GM12878 (cell line): ENCODE data around the gene NHEJ1. TPM values are rescaled to one million over a fixed set of nuclear protein-coding genes. Genes with fewer than 3 reads are reported as not detected.

ENCODE experiments used
- ATAC-seq: fragments of 200-7000 bp; cut with Tn5 transposase; 3 replicates; pipeline ENCODE4 v1.9.1; 2020; ENCODE audit warnings: mild to moderate bottlenecking, moderate library complexity
- BruUV-seq: library from RNA; stranded (reverse); fragments of 400-500 nt; replicated peaks from 2 replicates; lab custom pipeline; 2021; lab: Mats Ljungman, UMichigan
- CTCF ChIA-PET: fragments of 300-600 bp; sonication (Branson Sonifier 250); formaldehyde crosslinking; extraction: SDS; loops from one replicate; lab custom pipeline; 2021; ENCODE audit warnings: inconsistent platforms; lab: Yijun Ruan, JAX
- POLR2A ChIA-PET: fragments of 350-600 bp; formaldehyde crosslinking; extraction: SDS; loops from one replicate; lab custom pipeline; 2021; ENCODE audit warnings: inconsistent platforms; lab: Charles Lee
- RAD21 ChIA-PET: fragments of 300-600 bp; sonication (Branson Sonifier 250); formaldehyde crosslinking; loops from one replicate; lab custom pipeline; 2023; ENCODE audit warnings: antibody characterized with exemption; ENCODE audit not compliant: unreplicated experiment; lab: Charles Lee
- SMC1A ChIA-PET: fragments of 300-600 bp; sonication (Branson Sonifier 250); formaldehyde crosslinking; loops from one replicate; lab custom pipeline; 2023; ENCODE audit not compliant: unreplicated experiment, uncharacterized antibody; lab: Charles Lee
- DNase-seq: peaks from one replicate; pipeline ENCODE4 v3.0.0-alpha.2; 2011; ENCODE audit warnings: low read depth, low spot score
- FAIRE-seq: peaks from 3 replicates; lab custom pipeline; 2011; peaks lifted over from hg19 to GRCh38; lab: Jason Lieb, UNC
- H2AFZ ChIP-seq: 2 replicates; pipeline ENCODE4 v1.6.0; 2011; ENCODE audit warnings: low read depth, low read length, control low read depth; ENCODE audit not compliant: control insufficient read depth
- H3K27ac ChIP-seq: 2 replicates; pipeline ENCODE4 v1.5.1; 2011; ENCODE audit warnings: control low read depth; ENCODE audit not compliant: control insufficient read depth, insufficient read depth
- H3K27me3 ChIP-seq, 2 experiments: replicated peaks in 1 of 2; 2 replicates each; pipeline versions ENCODE4 v1.6.0 to v1.6.1; 2011; ENCODE audit warnings: low read length in 1 of 2; ENCODE audit not compliant: control insufficient read depth in 2 of 2, insufficient read depth in 2 of 2
- H3K36me3 ChIP-seq, 2 experiments: 2 replicates each; pipeline ENCODE4 v1.5.1; 2011; ENCODE audit warnings: low read length in 1 of 2; ENCODE audit not compliant: control insufficient read depth in 2 of 2, insufficient read depth in 2 of 2
- H3K4me1 ChIP-seq: 2 replicates; pipeline ENCODE4 v1.6.1; 2011; ENCODE audit warnings: mild to moderate bottlenecking, low read length, moderate library complexity, mixed read lengths; ENCODE audit not compliant: control insufficient read depth, insufficient read depth
- H3K4me2 ChIP-seq: 2 replicates; pipeline ENCODE4 v1.6.0; 2011; ENCODE audit warnings: control low read depth; ENCODE audit not compliant: control insufficient read depth, insufficient read depth
- H3K4me3 ChIP-seq: fragments of 200-600 bp; sonication (generic); 2 replicates; pipeline ENCODE4 v1.5.1; 2016
- H3K79me2 ChIP-seq: 2 replicates; pipeline ENCODE4 v1.6.0; 2011; ENCODE audit warnings: low read length; ENCODE audit not compliant: control insufficient read depth, insufficient read depth
- H3K9ac ChIP-seq: 2 replicates; pipeline ENCODE4 v1.8.0; 2011; ENCODE audit warnings: low read length, control low read depth, mixed read lengths; ENCODE audit not compliant: control insufficient read depth, insufficient read depth
- H3K9me3 ChIP-seq: replicated peaks from 3 replicates; pipeline ENCODE4 v1.5.1; 2011; ENCODE audit warnings: mild to moderate bottlenecking, low read length; ENCODE audit not compliant: control insufficient read depth, insufficient read depth
- H4K20me1 ChIP-seq: 2 replicates; pipeline ENCODE4 v1.6.0; 2011; ENCODE audit not compliant: control insufficient read depth, insufficient read depth
- ATF3 ChIP-seq: IDR thresholded peaks from 2 replicates; pipeline ENCODE4 v1.6.1; 2011; ENCODE audit warnings: low read depth, mild to moderate bottlenecking, low read length, moderate library complexity, borderline replicate concordance; ENCODE audit errors: extremely low read depth
- BRCA1 ChIP-seq: IDR thresholded peaks from 2 replicates; pipeline ENCODE4 v1.6.1; 2011; ENCODE audit warnings: low read depth, low read length, improper control_type of control experiment
- CBX5 ChIP-seq: sonication (generic); IDR thresholded peaks from 2 replicates; pipeline ENCODE4 v1.6.1; 2016; ENCODE audit warnings: low read depth, moderate library complexity, mild to moderate bottlenecking, inconsistent platforms
- CEBPB ChIP-seq, 2 experiments: fragments of 150-350 bp in 1 of 2; IDR thresholded peaks; 2 replicates each; pipeline ENCODE4 v1.6.1; 2012 to 2014; ENCODE audit warnings: low read depth in 2 of 2, low read length in 2 of 2, borderline replicate concordance in 1 of 2, inconsistent platforms in 1 of 2
- FOS ChIP-seq: IDR thresholded peaks from 3 replicates; pipeline ENCODE4 v1.6.1; 2011; ENCODE audit warnings: borderline replicate concordance; ENCODE audit not compliant: insufficient read length; ENCODE audit errors: extremely low read depth
- FOXM1 ChIP-seq: IDR thresholded peaks from 2 replicates; pipeline ENCODE4 v1.6.1; 2012; ENCODE audit warnings: low read depth, mild to moderate bottlenecking, inconsistent platforms, low read length, moderate library complexity
- GATAD2B ChIP-seq: fragments of 450-650 bp; conservative IDR thresholded peaks from 2 replicates; pipeline ENCODE4 v1.6.1; 2017; ENCODE audit warnings: low read depth, mild to moderate bottlenecking, moderate library complexity
- POLR2AphosphoS2 ChIP-seq: IDR thresholded peaks from 2 replicates; pipeline ENCODE4 v1.6.1; 2011; ENCODE audit warnings: low read depth, mild to moderate bottlenecking, low read length, improper control_type of control experiment, moderate library complexity
- RAD21 ChIP-seq: IDR thresholded peaks from 2 replicates; pipeline ENCODE4 v1.6.1; 2011; ENCODE audit warnings: mild to moderate bottlenecking, low read depth, low read length, moderate library complexity; ENCODE audit not compliant: insufficient read depth
- RAD51 ChIP-seq: fragments of 450-650 bp; IDR thresholded peaks from 2 replicates; pipeline ENCODE4 v1.6.1; 2016; ENCODE audit warnings: moderate library complexity, mild to moderate bottlenecking, inconsistent platforms
- RBBP5 ChIP-seq: fragments of 200-600 bp; sonication (generic); conservative IDR thresholded peaks from 2 replicates; pipeline ENCODE4 v1.6.1; 2016
- RCOR1 ChIP-seq: conservative IDR thresholded peaks from 2 replicates; pipeline ENCODE4 v1.6.1; 2012; ENCODE audit warnings: low read depth, low read length, improper control_type of control experiment
- TCF12 ChIP-seq: IDR thresholded peaks from 2 replicates; pipeline ENCODE4 v1.6.1; 2011; ENCODE audit warnings: low read depth, mild to moderate bottlenecking, low read length
- USF1 ChIP-seq: IDR thresholded peaks from 2 replicates; pipeline ENCODE4 v1.6.1; 2011; ENCODE audit warnings: borderline replicate concordance, low read depth, mild to moderate bottlenecking, moderate library complexity, mixed read lengths, low read length; ENCODE audit not compliant: insufficient read depth; ENCODE audit errors: extremely low read length
- ZNF687 ChIP-seq: fragments of 450-650 bp; IDR thresholded peaks from 2 replicates; pipeline ENCODE4 v1.6.1; 2017; ENCODE audit warnings: mild to moderate bottlenecking, moderate library complexity
- WGBS: methylation state at CpG from one replicate; pipeline ENCODE4 v1.1.6; 2016; ENCODE audit warnings: low lambda C conversion rate; ENCODE audit not compliant: insufficient replicate concordance, insufficient coverage; ENCODE audit errors: missing lambda C conversion rate; 5-methylcytosine and 5-hydroxymethylcytosine counted together
- in situ Hi-C: fragments of 300-500 bp; cut with MboI; formaldehyde crosslinking; loops from 9 replicates; pipeline ENCODE4 v1.14.3; 2018; ENCODE audit warnings: mixed read lengths
- intact Hi-C: fragments of 100-400 bp; cut with micrococcal nuclease; formaldehyde crosslinking; loops from one replicate; pipeline ENCODE4 v1.14.2; 2022; ENCODE audit not compliant: unreplicated experiment
- polyA plus RNA-seq, 11 experiments: library from polyadenylated mRNA; depleted of rRNA in 4 of 11; unstranded in 6 of 11; stranded (reverse) in 5 of 11; fragments of >200 nt; fragmentation: Nextera tagmentation in 4 of 11; fragmentation: Illumina TruSeq in 1 of 11; extraction: Ambion mirVana in 4 of 11; extraction: Trizol in 1 of 11; gene quantifications; 1 replicate in 1 of 11; 2 replicates in 10 of 11; pipeline versions ENCODE4 v1.2.1 to v1.2.3, GENCODE V29; 2011 to 2016; ENCODE audit warnings: inconsistent platforms in 2 of 11, missing spikeins in 2 of 11, low read depth in 1 of 11
- total RNA-seq, 4 experiments: library from RNA; depleted of rRNA in 3 of 4; stranded (reverse); fragments of >200 nt in 3 of 4; fragmentation: Illumina TruSeq in 1 of 4; extraction: Trizol in 1 of 4; gene quantifications; 2 replicates each; pipeline versions ENCODE4 v1.2.1 to v1.2.3, GENCODE V29; 2013 to 2021

NHEJ1 gene
- total and polyA plus RNA-seq, 10 of the 15 experiments (the other 5 are each of a cell fraction or from before 2014, with no cell fraction given): 11.8 to 20.2 (median 17.0) TPM

GRCh38 chr2:219056176-219056895 lies 104.3 kb downstream of the NHEJ1 start:
- no peak for ATAC-seq

More at GRCh38 chr2:219056176-219056895, 104.3 kb downstream of the NHEJ1 start:
- ChIA-PET SMC1A (interaction anchor here (2.0 kb wide), 1 partner anchor 16 kb away, joined by 5 read pairs; no protein-coding TSS in a partner anchor), RAD21 (interaction anchor here (1.2 to 2.9 kb wide), 2 partner anchors 63 to 98 kb away, joined by 4 to 21 read pairs; no protein-coding TSS in a partner anchor), POLR2A (no interaction called here), CTCF (interaction anchor here (0.8 to 5.2 kb wide), 4 partner anchors 27 to 97 kb away, joined by 3 to 60 read pairs (median 30); no protein-coding TSS in a partner anchor)
- TF ChIP-seq FOXM1 (no peak), GATAD2B (no peak), FOS (no peak), POLR2AphosphoS2 (no peak), CEBPB (IDR thresholded peaks at IDR 0.05; ENCODE audit: borderline replicate concordance in 1 of 2, low read depth in 2 of 2, low read length in 2 of 2) (no peak), RAD21 (no peak), CBX5 (no peak), RBBP5 (no peak), RAD51 (no peak), RCOR1 (no peak), USF1 (no peak), ATF3 (no peak), ZNF687 (no peak), BRCA1 (no peak), TCF12 (no peak)
- 45% methylated on average over 9 of the region's 9 CpGs for WGBS
- no peak overlapping the region for H3K27ac ChIP-seq
- H3K4me3 ChIP-seq: no peak overlapping the region
- H3K36me3 ChIP-seq: no peaks in the 10 kb centered on the region
- no peaks in the 10 kb centered on the region for H3K9me3 ChIP-seq
- no peaks in the 10 kb centered on the region for H4K20me1 ChIP-seq
- H2AFZ ChIP-seq: no peak overlapping the region
- in situ Hi-C loops (loop anchor here (5.0 kb wide), 2 partner anchors 91 to 241 kb away; no protein-coding TSS in a partner anchor), intact Hi-C loops (loop anchor here (5.0 kb wide), 1 partner anchor 241 kb away; no protein-coding TSS in a partner anchor)
- H3K27me3 ChIP-seq: peaks cover 21% of the 10 kb centered on the region in 2 experiments
- no peaks in the 10 kb centered on the region for H3K79me2 ChIP-seq
- no TSS peak for BruUV-seq
- FAIRE-seq: no peak
- DNase-seq: no peak
- H3K4me1 ChIP-seq: no peaks in the 10 kb centered on the region
- no peak overlapping the region for H3K4me2 ChIP-seq
- H3K9ac ChIP-seq: no peak overlapping the region
